Fibroblast of lung (primary cell): Measurements from ENCODE around the gene GPSM1.

ENCODE experiments used
- CTCF ChIP-seq, 2 donors: IDR thresholded peaks in 1 of 2; conservative IDR thresholded peaks in 1 of 2; 1 replicate in 1 of 2; 2 replicates in 1 of 2; pipeline ENCODE4 v1.5.1; 2011 to 2012; ENCODE audit warnings: low read length in 2 of 2, control low read depth in 1 of 2, inconsistent platforms in 1 of 2, low read depth in 1 of 2, mild to moderate bottlenecking in 1 of 2
- EZH2 ChIP-seq: IDR thresholded peaks from 2 replicates; pipeline ENCODE4 v1.5.1; 2012; ENCODE audit warnings: low read length, control low read depth, mild to moderate bottlenecking; ENCODE audit errors: missing control alignments

GRCh38 chr9:136328011-136328621, 777 bp downstream of the GPSM1 start:
- TF ChIP-seq CTCF (conservative IDR thresholded peaks at IDR 0.05 in 1 of 2, IDR thresholded peaks at IDR 0.05 in 1 of 2; ENCODE audit: low read depth in 1 of 2, low read length in 2 of 2) (no peak), EZH2 (no peak)
